Stimulated activated CD8-positive, alpha-beta memory T cell treated with anti-CD3 and anti-CD28 coated beads, Interleukin-4, amount 100 ng/mL, for 24 hours (primary cell): ENCODE results near the gene GALNT12.

Source experiments
- DNase-seq: peaks from one replicate; pipeline ENCODE4 v3.0.0-alpha.2; 2020; ENCODE audit warnings: low read depth

Gene GALNT12

DNA sequence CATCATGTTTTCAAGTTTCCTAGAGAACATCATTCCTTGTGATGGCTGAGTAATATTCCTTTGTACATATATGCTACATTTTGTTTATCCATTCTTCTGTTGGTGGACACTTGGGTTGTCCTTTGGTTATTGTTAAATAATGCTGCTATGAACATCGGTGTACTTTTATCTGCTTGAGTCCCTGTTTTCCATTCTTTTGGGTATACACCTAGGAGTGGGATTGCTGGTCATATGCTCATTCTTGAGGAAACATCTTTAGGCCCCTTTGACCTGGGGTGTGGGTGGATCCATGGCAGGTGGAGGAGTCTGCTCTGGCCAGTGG lies 25.3 kb downstream of the GALNT12 start:
- DNase-seq, result no peak

GRCh38 chr9:98833090-98833956 lies 25.9 kb downstream of the GALNT12 start:
- no peak for DNase-seq

- DNase-seq, result no peak
These were observed 26.9 kb downstream of the GALNT12 start for GRCh38 chr9:98834386-98834785.

- DNase-seq, result no peak
These were observed 28.7 kb downstream of the GALNT12 start for GRCh38 chr9:98836206-98836605.

GRCh38 chr9:98837516-98837915 lies 30.0 kb downstream of the GALNT12 start:
- DNase-seq, result no peak

- DNase-seq, result no peak
These were observed 30.8 kb downstream of the GALNT12 start for GRCh38 chr9:98838155-98838867.

GRCh38 chr9:98838868-98839565 lies 31.5 kb downstream of the GALNT12 start:
- DNase-seq, result no peak

DNA sequence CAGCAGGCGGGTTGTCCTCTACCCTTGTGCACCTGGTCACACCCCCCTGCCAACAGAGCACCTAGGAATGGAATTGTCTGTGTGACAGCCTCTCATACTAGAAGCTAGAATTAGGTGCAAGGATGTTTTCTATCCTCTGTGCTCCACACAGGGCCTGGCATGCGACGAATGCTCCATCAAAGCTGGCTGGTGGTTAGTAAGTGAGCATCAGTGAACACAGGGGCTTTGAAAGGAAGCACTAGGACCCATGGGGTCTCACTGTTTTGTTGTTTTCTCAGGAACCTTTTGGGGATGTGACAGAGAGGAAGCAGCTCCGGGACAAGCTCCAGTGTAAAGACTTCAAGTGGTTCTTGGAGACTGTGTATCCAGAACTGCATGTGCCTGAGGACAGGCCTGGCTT lies 32.3 kb downstream of the GALNT12 start:
- DNase-seq, result no peak

- no peak for DNase-seq
These were observed 35.0 kb downstream of the GALNT12 start for GRCh38 chr9:98842510-98842909.

DNA sequence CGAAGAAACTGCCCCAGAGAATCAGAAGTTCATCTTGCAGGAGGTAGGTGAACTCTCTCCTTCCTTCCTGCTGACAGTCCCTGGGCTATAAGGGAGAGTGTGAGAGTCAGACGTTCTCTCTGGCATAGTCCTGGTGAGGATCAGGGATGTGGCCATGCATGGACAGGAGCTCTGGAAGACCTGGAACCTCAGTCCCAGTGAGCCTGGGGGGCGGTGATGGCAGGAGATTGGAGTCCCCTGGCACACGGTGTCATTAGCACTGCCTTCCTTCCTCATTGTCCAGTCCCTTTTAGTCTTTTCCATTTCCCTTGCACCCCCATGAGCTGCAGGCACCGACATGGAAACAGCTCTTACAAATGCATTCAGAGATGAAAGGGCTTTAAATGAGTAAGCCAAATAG lies 38.6 kb downstream of the GALNT12 start:
- DNase-seq, result no peak

DNA sequence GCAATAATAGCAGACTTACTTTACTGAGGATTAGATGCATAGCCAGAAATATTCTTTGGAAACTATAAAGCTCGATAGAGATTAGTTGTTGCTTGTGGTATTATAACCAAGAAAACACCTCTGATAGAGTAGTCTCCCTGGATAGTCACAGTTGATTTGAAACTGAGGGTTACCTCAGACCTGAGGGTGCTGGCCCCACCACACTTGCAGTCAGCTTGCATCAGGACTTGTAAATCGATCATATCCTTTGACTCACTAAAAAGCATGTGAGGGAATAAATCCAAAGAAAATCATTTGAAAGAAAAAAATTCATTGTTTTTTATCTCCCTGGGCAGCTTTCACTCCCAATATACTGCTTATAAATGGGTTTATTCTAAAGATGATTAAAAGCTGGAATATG lies 39.4 kb downstream of the GALNT12 start:
- no peak for DNase-seq

GRCh38 chr9:98848450-98849149 lies 41.1 kb downstream of the GALNT12 start:
- DNase-seq, result peak; percentile 67

GRCh38 chr9:98849563-98849962 lies 42.1 kb downstream of the GALNT12 start:
- DNase-seq, result no peak

DNA sequence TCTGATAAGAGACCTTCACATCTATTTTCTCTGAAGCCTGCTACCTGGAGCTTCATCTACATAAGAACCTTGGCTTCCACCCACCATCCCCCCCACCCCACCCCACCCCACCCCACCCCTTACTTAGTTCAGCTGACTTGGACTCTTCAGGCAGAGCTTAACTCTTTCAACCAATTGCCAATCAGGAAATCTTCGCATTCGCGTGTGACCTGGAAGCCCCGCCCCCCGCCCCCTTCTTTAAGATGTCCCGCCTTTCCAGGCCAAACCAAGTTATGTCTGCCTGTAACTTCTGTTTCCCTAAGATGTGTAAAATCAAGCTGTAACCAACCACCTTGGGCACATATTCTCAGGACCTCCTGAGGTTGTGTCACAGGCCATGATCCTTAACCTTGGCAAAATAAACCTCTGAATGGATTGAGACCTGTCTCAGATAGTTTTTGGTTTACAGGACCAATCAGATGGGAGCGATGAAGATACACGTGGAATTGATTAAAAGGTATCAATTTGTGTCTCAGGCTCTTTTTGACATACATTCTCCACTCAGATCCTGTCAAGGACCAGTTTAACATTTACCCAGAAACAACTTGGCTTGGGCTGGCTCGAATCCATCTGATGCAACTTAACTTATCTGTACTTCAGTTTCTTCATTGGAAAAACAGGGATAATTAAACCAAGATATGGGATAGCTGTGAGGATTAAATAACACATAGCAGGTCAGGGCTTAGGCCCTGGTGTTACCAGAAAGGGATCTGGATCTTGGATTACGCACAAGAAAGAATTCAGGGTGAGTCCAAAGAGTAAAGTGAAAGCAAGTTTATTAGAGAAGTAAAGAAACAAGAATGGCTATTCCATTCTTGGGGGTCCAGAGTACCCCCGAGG lies 43.6 kb downstream of the GALNT12 start:
- no peak for DNase-seq

DNA sequence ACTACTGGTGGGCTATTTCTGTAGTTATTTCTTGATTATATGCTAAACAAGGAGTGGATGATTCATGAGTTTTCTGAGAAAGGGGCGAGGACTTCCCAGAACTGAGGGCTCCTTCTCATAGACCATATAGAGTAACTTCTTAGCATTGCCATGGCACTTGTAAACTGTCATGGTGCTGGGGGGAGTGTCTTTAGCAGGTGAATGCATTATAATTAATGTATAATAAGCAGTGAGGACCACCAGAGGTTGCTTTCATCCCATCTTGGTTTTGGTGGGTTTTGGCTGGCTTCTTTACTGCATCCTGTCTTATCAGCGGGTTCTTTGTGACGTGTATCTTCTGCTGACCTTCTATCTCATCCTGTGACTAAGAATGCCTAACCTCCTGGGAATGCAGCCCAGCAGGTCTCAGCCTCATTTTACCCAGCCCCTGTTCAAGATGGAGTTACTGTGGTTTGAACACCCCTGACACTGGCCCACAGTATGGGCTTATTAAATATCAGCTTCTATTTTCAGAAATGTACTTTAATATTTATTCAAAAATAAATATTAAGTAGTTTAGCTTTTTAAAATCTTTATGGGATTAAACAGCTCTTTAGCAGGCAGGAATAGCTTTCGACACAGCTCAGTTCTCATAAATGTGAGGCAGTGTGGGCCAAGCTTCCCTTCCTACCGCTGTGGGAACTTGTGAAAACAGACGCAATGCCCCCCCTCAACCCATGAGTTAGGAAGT lies 44.4 kb downstream of the GALNT12 start:
- peak; percentile 3 for DNase-seq

GRCh38 chr9:98852460-98852734 lies 44.9 kb downstream of the GALNT12 start:
- DNase-seq, result no peak

- DNase-seq, result no peak
These were observed 45.5 kb downstream of the GALNT12 start for GRCh38 chr9:98852961-98853360.

- no peak for DNase-seq
These were observed 46.8 kb downstream of the GALNT12 start for GRCh38 chr9:98854266-98854665.

DNA sequence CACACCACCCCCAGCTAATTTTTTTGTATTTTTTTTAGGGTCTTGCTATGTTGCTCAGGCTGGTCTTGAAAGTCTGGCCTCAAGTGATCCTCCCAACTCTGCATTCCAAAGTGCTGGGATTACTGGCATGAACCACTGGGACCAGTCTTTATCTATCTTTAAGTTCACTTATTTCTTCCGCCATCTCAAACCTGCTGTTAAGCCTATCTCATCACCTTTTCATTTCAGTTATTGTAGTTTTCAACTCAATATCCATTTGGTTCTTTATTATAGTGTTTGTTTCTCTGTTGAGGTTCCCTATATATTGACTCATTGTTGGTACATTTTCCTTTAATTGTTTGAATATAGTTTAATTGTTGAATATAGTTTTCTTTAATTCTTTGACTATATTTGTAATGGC lies 48.1 kb downstream of the GALNT12 start:
- no peak for DNase-seq

DNA sequence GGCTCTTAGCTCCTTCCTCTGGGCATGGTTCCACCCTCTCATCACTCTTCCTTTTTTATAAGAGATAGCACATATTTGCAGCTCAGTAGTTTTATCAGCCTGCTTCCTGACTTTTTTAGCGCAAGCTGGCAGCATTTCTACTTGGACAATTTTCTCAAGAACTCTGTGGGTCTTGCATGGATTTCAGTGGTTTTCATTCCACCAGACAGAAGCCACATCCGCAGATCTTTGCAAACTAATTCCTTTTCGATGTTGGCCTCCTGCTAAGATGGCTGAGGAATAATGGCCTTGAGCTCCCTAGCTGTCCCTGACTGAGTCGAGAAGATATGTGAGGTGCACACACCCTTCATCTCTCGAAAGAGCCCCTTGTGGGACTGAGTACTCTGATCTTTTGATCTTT lies 49.5 kb downstream of the GALNT12 start:
- DNase-seq, result no peak

DNA sequence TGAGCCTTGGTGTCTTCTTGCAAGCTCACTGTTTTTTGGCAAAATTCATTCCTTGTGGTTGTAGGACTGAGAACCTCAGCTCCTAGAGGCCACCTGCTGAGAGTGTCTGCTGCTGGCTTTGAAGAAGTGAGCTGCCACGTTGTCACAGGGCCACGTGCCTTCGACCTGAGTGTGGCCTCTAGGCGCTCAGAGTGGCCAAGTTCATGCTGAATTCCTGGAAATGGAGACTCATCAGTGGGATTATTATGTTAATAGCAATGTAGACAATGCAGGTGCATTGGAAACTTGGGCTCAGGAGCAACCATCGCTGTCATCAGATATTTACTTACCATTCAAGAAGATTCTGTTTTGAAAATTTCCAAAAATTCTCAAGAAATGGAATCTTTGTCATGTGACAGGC lies 52.5 kb downstream of the GALNT12 start:
- DNase-seq, result no peak
